ENCODE results near the gene FAM200A.

FAM200A gene

DNA sequence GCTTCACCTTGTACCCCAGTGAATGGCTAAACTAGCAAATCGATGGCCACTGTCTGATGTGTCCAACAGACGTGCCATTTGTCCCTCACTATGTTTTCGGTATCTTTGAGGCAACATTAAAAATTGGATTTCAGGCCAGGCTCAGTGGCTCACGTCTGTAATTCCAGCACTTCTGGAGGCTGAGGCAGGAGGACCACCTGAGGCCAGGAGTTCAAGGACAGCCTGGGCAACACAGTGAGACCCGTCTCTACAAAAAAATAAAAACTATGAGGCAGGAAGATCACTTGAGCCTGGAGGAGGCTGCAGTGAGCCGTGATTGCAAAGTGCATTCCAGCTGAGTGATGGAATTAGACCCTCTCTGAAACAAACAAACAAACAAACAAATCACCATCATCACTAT, 8.0 kb downstream of the FAM200A start:
- Histone ChIP-seq H3K27ac (no peak overlapping the region), H3K4me1 (ENCODE audit: low read depth, poor library complexity, severe bottlenecking) (no peaks in the 10 kb centered on the region), H3K27me3 (ENCODE audit: insufficient read depth, low read depth) (no peaks in the 10 kb centered on the region), H3K4me2 (no peak overlapping the region), H4K20me1 (ENCODE audit: insufficient read depth) (no peaks in the 10 kb centered on the region), H3K36me3 (ENCODE audit: insufficient read depth) (no peaks in the 10 kb centered on the region), H3K79me2 (ENCODE audit: insufficient read depth, low read depth) (no peaks in the 10 kb centered on the region), H3K4me3 (IDR thresholded peaks at IDR 0.05; ENCODE audit: insufficient read depth, low read depth, low read length) (no peak overlapping the region), H2AFZ (ENCODE audit: low read depth) (no peak overlapping the region), H3K9ac (no peak overlapping the region)
- TF ChIP-seq CTCF (conservative IDR thresholded peaks at IDR 0.05; ENCODE audit: low read depth, low read length): no peak

GRCh38 chr7:99543081-99543671, 8.7 kb downstream of the FAM200A start:
- no peak for TF ChIP-seq CTCF (conservative IDR thresholded peaks at IDR 0.05; ENCODE audit: low read depth, low read length)
- Histone ChIP-seq H3K36me3 (ENCODE audit: insufficient read depth) (no peaks in the 10 kb centered on the region), H3K79me2 (ENCODE audit: insufficient read depth, low read depth) (no peaks in the 10 kb centered on the region), H3K4me1 (ENCODE audit: low read depth, poor library complexity, severe bottlenecking) (no peaks in the 10 kb centered on the region), H4K20me1 (ENCODE audit: insufficient read depth) (no peaks in the 10 kb centered on the region), H2AFZ (ENCODE audit: low read depth) (no peak overlapping the region), H3K4me3 (IDR thresholded peaks at IDR 0.05; ENCODE audit: insufficient read depth, low read depth, low read length) (no peak overlapping the region), H3K9ac (no peak overlapping the region), H3K27me3 (ENCODE audit: insufficient read depth, low read depth) (no peaks in the 10 kb centered on the region), H3K4me2 (no peak overlapping the region), H3K27ac (no peak overlapping the region)

- no peak for TF ChIP-seq CTCF (conservative IDR thresholded peaks at IDR 0.05; ENCODE audit: low read depth, low read length)
- H3K9ac ChIP-seq: no peak overlapping the region
- no peaks in the 10 kb centered on the region for H3K79me2 ChIP-seq (ENCODE audit: insufficient read depth, low read depth)
- H4K20me1 ChIP-seq (ENCODE audit: insufficient read depth): no peaks in the 10 kb centered on the region
- no peaks in the 10 kb centered on the region for H3K27me3 ChIP-seq (ENCODE audit: insufficient read depth, low read depth)
- H3K4me3 ChIP-seq (IDR thresholded peaks at IDR 0.05; ENCODE audit: insufficient read depth, low read depth, low read length): no peak overlapping the region
- no peak overlapping the region for H2AFZ ChIP-seq (ENCODE audit: low read depth)
- H3K4me2 ChIP-seq: no peak overlapping the region
- H3K36me3 ChIP-seq (ENCODE audit: insufficient read depth): no peaks in the 10 kb centered on the region
- no peak overlapping the region for H3K27ac ChIP-seq
- H3K4me1 ChIP-seq (ENCODE audit: low read depth, poor library complexity, severe bottlenecking): peaks cover 8% of the 10 kb centered on the region
These were observed 10.7 kb downstream of the FAM200A start for GRCh38 chr7:99541212-99541611.

GRCh38 chr7:99540542-99540941, 11.4 kb downstream of the FAM200A start:
- H3K4me3 ChIP-seq (IDR thresholded peaks at IDR 0.05; ENCODE audit: insufficient read depth, low read depth, low read length): no peak overlapping the region
- no peak overlapping the region for H3K4me2 ChIP-seq
- H3K27ac ChIP-seq: no peak overlapping the region
- no peak for TF ChIP-seq CTCF (conservative IDR thresholded peaks at IDR 0.05; ENCODE audit: low read depth, low read length)
- H3K79me2 ChIP-seq (ENCODE audit: insufficient read depth, low read depth): no peaks in the 10 kb centered on the region
- H2AFZ ChIP-seq (ENCODE audit: low read depth): no peak overlapping the region
- H3K36me3 ChIP-seq (ENCODE audit: insufficient read depth): no peaks in the 10 kb centered on the region
- H3K9ac ChIP-seq: no peak overlapping the region
- H3K27me3 ChIP-seq (ENCODE audit: insufficient read depth, low read depth): no peaks in the 10 kb centered on the region
- peaks cover 8% of the 10 kb centered on the region for H3K4me1 ChIP-seq (ENCODE audit: low read depth, poor library complexity, severe bottlenecking)
- H4K20me1 ChIP-seq (ENCODE audit: insufficient read depth): no peaks in the 10 kb centered on the region
